Activated CD8-positive, alpha-beta T cell treated with anti-CD3 and anti-CD28 coated beads for 36 hours (primary cell): ENCODE measurements around the gene PRKCB. TPM values are rescaled to one million over a fixed set of nuclear protein-coding genes. Genes with fewer than 3 reads are reported as not detected.
A peak's percentile ranks its signal among the peaks of the same experiment; 100 is the strongest.
"Not testable (repeated sequence)": the region's sequence is repeated elsewhere in the genome, so short reads cannot be mapped to it uniquely, and the experiment has no call there.

Experiments
- ATAC-seq: fragments of 200-7000 bp; cut with Tn5 transposase; one replicate; pipeline ENCODE4 v1.10.0; 2021; ENCODE audit warnings: mild to moderate bottlenecking, moderate library complexity
- CTCF ChIA-PET: fragments of 350-600 bp; sonication (Branson Sonifier 250); formaldehyde crosslinking; loops from one replicate; lab custom pipeline; 2021; ENCODE audit warnings: antibody characterized with exemption; lab: Charles Lee
- POLR2A ChIA-PET: fragments of 350-600 bp; sonication (Branson Sonifier 250); formaldehyde crosslinking; loops from one replicate; lab custom pipeline; 2021; ENCODE audit warnings: antibody characterized with exemption; lab: Charles Lee
- DNase-seq: peaks from one replicate; pipeline ENCODE4 v3.0.0-alpha.2; 2020
- H3K27ac Mint-ChIP-seq: one replicate; pipeline ENCODE4 v1.8.0; 2021; ENCODE audit warnings: mild to moderate bottlenecking, mixed read lengths
- H3K27me3 Mint-ChIP-seq: one replicate; pipeline ENCODE4 v1.8.0; 2021; ENCODE audit warnings: mixed read lengths
- H3K36me3 Mint-ChIP-seq: one replicate; pipeline ENCODE4 v1.8.0; 2021; ENCODE audit warnings: low read depth, mixed read lengths
- H3K4me1 Mint-ChIP-seq: one replicate; pipeline ENCODE4 v1.8.0; 2021; ENCODE audit warnings: low read depth, mixed read lengths
- H3K4me3 Mint-ChIP-seq: one replicate; pipeline ENCODE4 v1.8.0; 2021; ENCODE audit warnings: mild to moderate bottlenecking, moderate library complexity, mixed read lengths
- H3K9me3 Mint-ChIP-seq: one replicate; pipeline ENCODE4 v1.8.0; 2021; ENCODE audit warnings: mixed read lengths
- intact Hi-C: fragments of 100-400 bp; cut with micrococcal nuclease; formaldehyde crosslinking; loops from one replicate; pipeline ENCODE4 v1.10.0; 2022
- total RNA-seq, 2 experiments: library from RNA; stranded (reverse); gene quantifications; one replicate each; pipeline ENCODE4 v1.2.3, GENCODE V29; 2021
- TF ChIP-seq, protein P1 (sequence below): fragments of 200-600 bp; IDR thresholded peaks from one replicate; pipeline ENCODE4 v1.8.0; 2022; ENCODE audit warnings: antibody characterized with exemption, mild to moderate bottlenecking

The PRKCB gene
- total RNA-seq, 2 experiments from 2014 or later, result 101 to 105 TPM

DNA sequence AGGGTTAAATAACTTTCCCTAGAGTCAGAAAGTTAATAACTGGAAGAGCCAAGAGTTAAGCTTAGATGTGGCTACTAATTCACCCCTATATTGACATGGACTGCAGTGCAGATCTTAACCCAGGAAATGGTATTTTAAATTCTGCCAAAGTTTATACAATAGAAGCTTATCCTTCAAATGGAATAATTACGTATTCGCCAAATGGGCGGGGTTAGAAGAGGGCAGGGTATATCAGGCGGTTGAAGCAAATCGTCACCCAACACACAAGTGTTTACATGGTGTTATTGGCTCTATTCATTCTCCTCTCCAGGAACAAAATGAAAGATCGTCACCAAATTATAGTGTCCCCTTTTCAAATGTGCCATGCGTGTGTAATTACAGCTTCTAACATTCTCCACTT lies 182.7 kb downstream of the PRKCB start:
- CTCF ChIA-PET, result interaction anchor here (1.1 to 21.4 kb wide), 2 partner anchors 9 to 216 kb away, joined by 3 to 312 read pairs; no protein-coding TSS in a partner anchor
- no peak overlapping the region for H3K4me3 Mint-ChIP-seq
- no peaks in the 10 kb centered on the region for H3K9me3 Mint-ChIP-seq
- intact Hi-C loops, result no loop called here
- peak overlapping the region; percentile 12 for H3K27ac Mint-ChIP-seq
- DNase-seq (no peak), ATAC-seq (no peak)
- POLR2A ChIA-PET, result no interaction called here
- no peaks in the 10 kb centered on the region for H3K27me3 Mint-ChIP-seq
- TF ChIP-seq, protein P1, sequence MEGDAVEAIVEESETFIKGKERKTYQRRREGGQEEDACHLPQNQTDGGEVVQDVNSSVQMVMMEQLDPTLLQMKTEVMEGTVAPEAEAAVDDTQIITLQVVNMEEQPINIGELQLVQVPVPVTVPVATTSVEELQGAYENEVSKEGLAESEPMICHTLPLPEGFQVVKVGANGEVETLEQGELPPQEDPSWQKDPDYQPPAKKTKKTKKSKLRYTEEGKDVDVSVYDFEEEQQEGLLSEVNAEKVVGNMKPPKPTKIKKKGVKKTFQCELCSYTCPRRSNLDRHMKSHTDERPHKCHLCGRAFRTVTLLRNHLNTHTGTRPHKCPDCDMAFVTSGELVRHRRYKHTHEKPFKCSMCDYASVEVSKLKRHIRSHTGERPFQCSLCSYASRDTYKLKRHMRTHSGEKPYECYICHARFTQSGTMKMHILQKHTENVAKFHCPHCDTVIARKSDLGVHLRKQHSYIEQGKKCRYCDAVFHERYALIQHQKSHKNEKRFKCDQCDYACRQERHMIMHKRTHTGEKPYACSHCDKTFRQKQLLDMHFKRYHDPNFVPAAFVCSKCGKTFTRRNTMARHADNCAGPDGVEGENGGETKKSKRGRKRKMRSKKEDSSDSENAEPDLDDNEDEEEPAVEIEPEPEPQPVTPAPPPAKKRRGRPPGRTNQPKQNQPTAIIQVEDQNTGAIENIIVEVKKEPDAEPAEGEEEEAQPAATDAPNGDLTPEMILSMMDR, result no peak
- H3K36me3 Mint-ChIP-seq, result peaks cover 15% of the 10 kb centered on the region
- H3K4me1 Mint-ChIP-seq, result peaks cover 53% of the 10 kb centered on the region

DNA sequence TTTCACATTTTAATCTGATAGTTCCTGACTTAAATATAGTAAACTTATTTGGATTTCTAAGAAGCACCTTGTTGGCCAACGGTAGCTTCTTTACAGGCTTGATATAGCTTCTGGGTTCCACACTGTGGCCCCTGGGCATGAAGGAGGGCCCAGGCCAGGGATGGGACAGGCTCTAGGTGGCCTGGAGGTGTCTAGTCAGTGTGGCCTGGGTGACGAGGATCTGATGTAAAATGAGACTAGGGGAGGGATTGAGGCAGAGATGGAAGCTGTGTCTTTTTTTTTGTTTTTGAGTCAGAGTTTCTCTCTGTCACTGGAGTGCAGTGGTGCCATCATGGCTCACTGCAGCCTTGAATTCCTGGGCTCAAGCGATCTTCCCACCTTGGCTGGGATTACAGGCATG lies 187.0 kb downstream of the PRKCB start:
- Mint-ChIP-seq H3K27me3 (no peaks in the 10 kb centered on the region), H3K4me1 (peaks cover 20% of the 10 kb centered on the region), H3K4me3 (no peak overlapping the region), H3K36me3 (peaks cover 9% of the 10 kb centered on the region), H3K27ac (no peak overlapping the region), H3K9me3 (no peaks in the 10 kb centered on the region)
- TF ChIP-seq, protein P1, result no peak
- DNase-seq (no peak), ATAC-seq (no peak)
- ChIA-PET POLR2A (interaction anchor here (1.1 to 2.4 kb wide), 2 partner anchors 8 to 219 kb away, joined by 3 to 6 read pairs; no protein-coding TSS in a partner anchor), CTCF (interaction anchor here (1.5 to 4.9 kb wide), 4 partner anchors 8 to 222 kb away, joined by 3 to 16 read pairs (median 7); no protein-coding TSS in a partner anchor)
- intact Hi-C loops, result no loop called here

- CTCF ChIA-PET, result interaction anchor here (1.6 to 4.9 kb wide), 3 partner anchors 9 to 14 kb away, joined by 5 to 16 read pairs (median 9); no protein-coding TSS in a partner anchor
- H3K27ac Mint-ChIP-seq, result no peak overlapping the region
These were observed 187.8 kb downstream of the PRKCB start for GRCh38 chr16:24023621-24024020.

DNA sequence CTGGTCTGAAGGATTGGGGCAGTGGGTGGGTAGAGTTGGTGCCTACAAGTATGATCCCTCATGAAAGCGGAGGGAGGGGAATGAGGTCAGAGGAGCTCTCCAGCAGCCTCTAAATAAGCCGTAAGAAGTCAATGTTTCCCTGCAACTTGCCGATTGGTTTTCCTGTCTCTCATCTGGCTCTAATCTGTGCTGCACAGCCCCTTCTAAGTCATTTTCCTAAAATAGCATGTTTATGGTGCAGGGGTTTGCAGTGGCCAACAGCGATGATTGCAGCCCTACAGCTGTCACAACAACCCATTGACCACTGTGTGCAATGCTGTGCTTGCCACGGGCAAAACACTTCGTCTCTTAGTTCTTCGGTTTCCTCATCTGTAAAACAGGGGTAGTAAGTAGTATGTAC lies 189.2 kb downstream of the PRKCB start:
- DNase-seq, result no peak
- CTCF ChIA-PET, result interaction anchor here (2.5 to 4.9 kb wide), 2 partner anchors 9 to 15 kb away, joined by 7 to 16 read pairs; no protein-coding TSS in a partner anchor
- H3K9me3 Mint-ChIP-seq, result no peaks in the 10 kb centered on the region
- H3K4me3 Mint-ChIP-seq, result no peak overlapping the region
- no peaks in the 10 kb centered on the region for H3K27me3 Mint-ChIP-seq
- intact Hi-C loops, result no loop called here
- peaks cover 11% of the 10 kb centered on the region for H3K36me3 Mint-ChIP-seq
- POLR2A ChIA-PET, result no interaction called here
- H3K4me1 Mint-ChIP-seq, result peaks cover 18% of the 10 kb centered on the region
- TF ChIP-seq, protein P1, result no peak
- no peak overlapping the region for H3K27ac Mint-ChIP-seq
- ATAC-seq, result no peak

More at GRCh38 chr16:24023621-24024020, 187.8 kb downstream of the PRKCB start:
- DNase-seq (no peak), ATAC-seq (no peak)
- peaks cover 9% of the 10 kb centered on the region for H3K36me3 Mint-ChIP-seq
- intact Hi-C loops, result no loop called here
- no peak overlapping the region for H3K4me3 Mint-ChIP-seq
- POLR2A ChIA-PET, result interaction anchor here (2.4 kb wide), 1 partner anchor 9 kb away, joined by 6 read pairs; no protein-coding TSS in a partner anchor
- peaks cover 20% of the 10 kb centered on the region for H3K4me1 Mint-ChIP-seq
- H3K9me3 Mint-ChIP-seq, result no peaks in the 10 kb centered on the region
- no peaks in the 10 kb centered on the region for H3K27me3 Mint-ChIP-seq
- TF ChIP-seq, protein P1, result no peak

GRCh38 chr16:24027466-24027865 lies 191.7 kb downstream of the PRKCB start:
- no peak for DNase-seq
- no peak overlapping the region for H3K27ac Mint-ChIP-seq
- TF ChIP-seq, protein P1, result no peak
- H3K9me3 Mint-ChIP-seq, result no peaks in the 10 kb centered on the region
- intact Hi-C loops, result no loop called here
- H3K4me3 Mint-ChIP-seq, result no peak overlapping the region
- peaks cover 18% of the 10 kb centered on the region for H3K4me1 Mint-ChIP-seq
- H3K27me3 Mint-ChIP-seq, result no peaks in the 10 kb centered on the region
- POLR2A ChIA-PET, result no interaction called here
- peaks cover 17% of the 10 kb centered on the region for H3K36me3 Mint-ChIP-seq
- CTCF ChIA-PET, result interaction anchor here (0.7 to 2.0 kb wide), 4 partner anchors 9 to 17 kb away, joined by 3 to 6 read pairs (median 4); no protein-coding TSS in a partner anchor
- no peak for ATAC-seq

DNA sequence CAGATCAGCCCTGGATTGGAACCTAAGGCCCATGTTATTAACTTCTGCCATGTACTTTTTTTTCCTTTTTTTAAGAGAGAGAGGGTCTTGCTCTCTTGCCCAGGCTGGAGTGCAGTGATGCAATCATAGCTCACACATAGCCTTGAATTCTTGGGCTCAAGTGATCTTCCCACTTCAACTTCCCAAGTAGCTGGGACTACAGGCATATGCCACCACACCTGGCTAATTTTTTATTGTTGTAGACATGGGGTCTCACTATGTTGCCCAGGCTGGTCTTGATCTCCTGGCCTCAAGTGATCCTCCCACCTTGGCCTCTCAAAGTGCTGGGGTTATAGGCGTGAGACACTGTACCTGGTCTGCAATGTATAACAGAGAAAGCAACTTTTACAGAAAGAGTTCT lies 194.1 kb downstream of the PRKCB start:
- ATAC-seq, H3K9me3 Mint-ChIP-seq, H3K27me3 Mint-ChIP-seq, DNase-seq, H3K4me3 Mint-ChIP-seq, POLR2A ChIA-PET, H3K27ac Mint-ChIP-seq: not testable (repeated sequence)
- CTCF ChIA-PET, result interaction anchor here (1.2 to 1.6 kb wide), 4 partner anchors 12 to 226 kb away, joined by 3 to 6 read pairs (median 4); no protein-coding TSS in a partner anchor
- Mint-ChIP-seq H3K4me1 (peaks cover 33% of the 10 kb centered on the region), H3K36me3 (peaks cover 36% of the 10 kb centered on the region)
- intact Hi-C loops, result loop anchor here (10.0 kb wide), 1 partner anchor 295 kb away; no protein-coding TSS in a partner anchor
